ENCODE results near the gene DISC1. TPM values are rescaled to one million over a fixed set of nuclear protein-coding genes. Genes with fewer than 3 reads are reported as not detected.

Gene DISC1
- total and polyA plus RNA-seq, 2 experiments from 2014 or later = 2.1 to 6.5 TPM

GRCh38 chr1:231887166-231887565 lies 260.6 kb downstream of the DISC1 start:
- Mint-ChIP-seq H3K9me3 (no peaks in the 10 kb centered on the region), H3K27me3 (ENCODE audit: insufficient read depth, low read depth, poor library complexity) (no peaks in the 10 kb centered on the region), H3K4me1 (peaks cover 5% of the 10 kb centered on the region), H3K27ac (no peak overlapping the region), H3K4me3 (no peak overlapping the region), H3K36me3 (ENCODE audit: low read depth) (no peaks in the 10 kb centered on the region)
- no peak overlapping the region for H3K4me3 ChIP-seq
- no peaks in the 10 kb centered on the region for H3K79me2 ChIP-seq (replicated peaks; ENCODE audit: insufficient read depth)
- ATAC-seq = no peak
- no peak overlapping the region for H2AFZ ChIP-seq
- H3K27ac ChIP-seq (ENCODE audit: low read depth) = no peak overlapping the region
- no peaks in the 10 kb centered on the region for H4K20me1 ChIP-seq (replicated peaks; ENCODE audit: insufficient read depth)
- 0 out of 2 replicates have a peak, but pooled peaks cover 7% of the 10 kb centered on the region for H3K9me2 ChIP-seq (ENCODE audit: insufficient read depth)
- no peaks in the 10 kb centered on the region for H3K36me3 ChIP-seq (ENCODE audit: insufficient read depth)
- no peaks in the 10 kb centered on the region for H3F3A ChIP-seq (replicated peaks; ENCODE audit: low read depth)
- H3K4me1 ChIP-seq (ENCODE audit: insufficient read depth) = no peaks in the 10 kb centered on the region
- no peaks in the 10 kb centered on the region for H3K27me3 ChIP-seq (ENCODE audit: insufficient read depth)
- DNase-seq (ENCODE audit: low spot score) = no peak
- TF ChIP-seq EZH2phosphoT487 (IDR thresholded peaks at IDR 0.05; ENCODE audit: unreplicated experiment) (no peak), REST (IDR thresholded peaks at IDR 0.05; ENCODE audit: unreplicated experiment) (no peak), EZH2 (IDR thresholded peaks at IDR 0.05; ENCODE audit: low read depth, unreplicated experiment) (no peak), ZNF462 (CRISPR knock-in tag; IDR thresholded peaks at IDR 0.05) (no peak), POLR2AphosphoS5 (IDR thresholded peaks at IDR 0.05; ENCODE audit: low read depth) (no peak), CREB1 (CRISPR knock-in tag; IDR thresholded peaks at IDR 0.05; ENCODE audit: low read depth) (no peak), CTCF (conservative IDR thresholded peaks at IDR 0.05; ENCODE audit: low read depth in 2 of 2) (no peak), JUNB (IDR thresholded peaks at IDR 0.05; ENCODE audit: unreplicated experiment) (no peak), ZNF114 (CRISPR knock-in tag; IDR thresholded peaks at IDR 0.05) (no peak)
- H3K4me2 ChIP-seq = no peak overlapping the region
